Mucosa of stomach (tissue), 1 donor: ENCODE results near the gene UBL4A.

Source experiments
- H3K27me3 ChIP-seq: one replicate; pipeline ENCODE4 v1.7.0; 2013; ENCODE audit warnings: mild to moderate bottlenecking, low read length; ENCODE audit not compliant: control insufficient read depth, insufficient read depth
- H3K36me3 ChIP-seq: one replicate; pipeline ENCODE4 v1.7.0; 2013; ENCODE audit warnings: low read length; ENCODE audit not compliant: control insufficient read depth, insufficient read depth
- H3K4me1 ChIP-seq: one replicate; pipeline ENCODE4 v1.7.0; 2013; ENCODE audit warnings: mild to moderate bottlenecking, low read length; ENCODE audit not compliant: control insufficient read depth, insufficient read depth
- H3K4me3 ChIP-seq: one replicate; pipeline ENCODE4 v1.7.0; 2013; ENCODE audit warnings: low read length
- H3K9ac ChIP-seq: one replicate; pipeline ENCODE4 v1.7.0; 2013; ENCODE audit warnings: mild to moderate bottlenecking, low read length, moderate library complexity
- H3K9me3 ChIP-seq: one replicate; pipeline ENCODE4 v1.7.0; 2013; ENCODE audit warnings: mild to moderate bottlenecking, low read length, moderate library complexity; ENCODE audit not compliant: control insufficient read depth
- donor health status: Pancreatic carcinoma.

Gene UBL4A

DNA sequence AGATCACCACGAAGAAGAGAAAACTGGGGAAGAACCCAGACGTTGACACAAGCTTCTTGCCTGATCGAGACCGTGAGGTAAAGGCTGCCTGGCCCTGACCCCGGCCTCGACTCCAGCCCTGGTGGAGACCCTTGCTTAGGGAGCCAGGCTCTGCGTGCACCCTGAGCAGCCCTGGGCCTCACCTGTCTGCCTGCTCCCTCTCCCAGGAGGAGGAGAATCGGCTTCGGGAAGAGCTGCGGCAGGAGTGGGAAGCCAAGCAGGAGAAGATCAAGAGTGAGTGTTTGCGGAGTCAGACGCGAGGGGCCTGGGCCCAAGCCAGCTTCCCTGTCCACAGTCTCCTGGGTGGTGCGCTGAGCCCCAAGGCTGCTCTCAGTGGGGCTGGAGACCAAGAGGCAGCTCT is 37.9 kb downstream of the UBL4A start:
- H3K4me1 ChIP-seq = peaks cover 7% of the 10 kb centered on the region
- no peak overlapping the region for H3K9ac ChIP-seq
- H3K36me3 ChIP-seq = no peaks in the 10 kb centered on the region
- H3K4me3 ChIP-seq = no peak overlapping the region
- no peaks in the 10 kb centered on the region for H3K9me3 ChIP-seq
- H3K27me3 ChIP-seq = no peaks in the 10 kb centered on the region

DNA sequence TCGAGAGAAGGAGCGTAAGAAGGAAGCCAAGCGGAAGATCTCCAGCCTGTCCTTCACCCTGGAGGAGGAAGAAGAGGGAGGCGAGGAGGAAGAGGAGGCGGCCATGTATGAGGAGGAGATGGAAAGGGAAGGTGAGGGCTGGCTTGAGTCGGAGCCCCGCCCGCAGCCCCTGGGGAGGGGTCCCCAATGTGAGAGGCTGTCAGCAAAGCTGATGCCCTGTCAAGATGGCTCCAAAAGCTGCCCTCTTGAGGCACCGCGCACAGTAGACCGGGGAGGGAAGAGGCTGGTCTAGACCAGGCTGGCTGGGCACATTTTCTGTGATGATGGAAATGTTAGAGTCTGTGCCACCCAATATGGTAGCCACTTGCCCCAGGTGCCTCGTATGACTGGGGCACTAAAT is 40.0 kb downstream of the UBL4A start:
- Histone ChIP-seq H3K4me3 (no peak overlapping the region), H3K4me1 (peaks cover 7% of the 10 kb centered on the region), H3K27me3 (no peaks in the 10 kb centered on the region), H3K9me3 (no peaks in the 10 kb centered on the region), H3K9ac (no peak overlapping the region), H3K36me3 (no peaks in the 10 kb centered on the region)

DNA sequence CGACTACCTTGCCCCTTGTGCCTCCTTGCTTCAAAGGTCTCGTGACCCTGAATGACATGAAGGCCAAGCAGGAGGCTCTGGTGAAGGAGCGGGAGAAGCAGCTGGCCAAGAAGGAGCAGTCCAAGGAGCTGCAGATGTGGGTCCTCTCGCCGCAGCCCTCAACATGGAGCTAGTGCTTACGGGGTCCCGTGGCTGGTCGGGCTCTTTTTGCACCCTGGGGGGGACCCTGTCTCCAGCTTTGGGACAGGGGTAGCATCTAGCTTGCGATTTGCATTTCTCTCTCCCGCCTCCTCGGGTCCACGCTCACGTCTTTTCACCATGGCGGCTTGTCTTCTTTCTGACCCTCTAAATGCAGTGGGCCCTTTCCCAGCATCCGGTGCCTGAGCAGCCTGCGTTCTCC is 40.6 kb downstream of the UBL4A start:
- H3K4me1 ChIP-seq = peaks cover 7% of the 10 kb centered on the region
- H3K36me3 ChIP-seq = no peaks in the 10 kb centered on the region
- no peak overlapping the region for H3K4me3 ChIP-seq
- H3K27me3 ChIP-seq = no peaks in the 10 kb centered on the region
- H3K9ac ChIP-seq = no peak overlapping the region
- no peaks in the 10 kb centered on the region for H3K9me3 ChIP-seq

GRCh38 chrX:154444755-154445246 is 41.6 kb downstream of the UBL4A start:
- H3K9ac ChIP-seq = peak overlapping the region; percentile 75
- H3K36me3 ChIP-seq = no peaks in the 10 kb centered on the region

GRCh38 chrX:154443992-154444754 is 42.2 kb downstream of the UBL4A start, which contains the start of gene FAM50A:
Gene FAM50A, plus strand, starts transcription at chrX:154444141. Its CDS starts 95 bp downstream, at chrX:154444236.
- Histone ChIP-seq H3K36me3 (no peaks in the 10 kb centered on the region), H3K4me1 (peaks cover 7% of the 10 kb centered on the region), H3K9ac (peak within 1 kb of the TSS; percentile 75), H3K27me3 (no peaks in the 10 kb centered on the region), H3K9me3 (no peaks in the 10 kb centered on the region), H3K4me3 (peak within 1 kb of the TSS; percentile 25)

More at GRCh38 chrX:154444755-154445246, 41.6 kb downstream of the UBL4A start:
- H3K4me3 ChIP-seq = peak overlapping the region; percentile 25
- no peaks in the 10 kb centered on the region for H3K9me3 ChIP-seq
- H3K27me3 ChIP-seq = no peaks in the 10 kb centered on the region
- H3K4me1 ChIP-seq = peaks cover 7% of the 10 kb centered on the region

DNA sequence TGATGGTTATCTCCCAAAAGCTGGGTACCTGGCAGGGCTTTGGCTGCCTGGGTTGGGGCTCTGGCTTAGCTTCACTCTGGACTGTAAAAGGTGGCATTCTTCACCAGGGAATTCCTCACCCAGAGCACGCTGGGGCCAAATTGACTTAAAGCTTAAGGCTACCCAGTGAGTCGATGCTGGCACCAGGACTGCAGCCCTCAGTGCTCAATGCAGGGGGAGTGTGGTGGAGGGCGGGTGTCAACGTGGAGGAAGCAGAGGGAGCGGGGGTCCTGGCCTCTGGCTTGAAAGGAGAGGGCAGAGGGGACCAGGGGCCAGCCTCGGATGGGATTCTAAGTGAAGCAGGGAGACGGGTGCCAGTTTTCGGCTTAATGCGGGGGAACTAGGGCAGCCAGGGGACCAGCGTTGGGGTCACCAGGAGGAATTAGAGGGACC is 42.9 kb downstream of the UBL4A start:
- Histone ChIP-seq H3K36me3 (no peaks in the 10 kb centered on the region), H3K9me3 (no peaks in the 10 kb centered on the region), H3K4me3 (no peak overlapping the region), H3K27me3 (no peaks in the 10 kb centered on the region), H3K4me1 (peaks cover 8% of the 10 kb centered on the region), H3K9ac (peak overlapping the region; percentile 61)

DNA sequence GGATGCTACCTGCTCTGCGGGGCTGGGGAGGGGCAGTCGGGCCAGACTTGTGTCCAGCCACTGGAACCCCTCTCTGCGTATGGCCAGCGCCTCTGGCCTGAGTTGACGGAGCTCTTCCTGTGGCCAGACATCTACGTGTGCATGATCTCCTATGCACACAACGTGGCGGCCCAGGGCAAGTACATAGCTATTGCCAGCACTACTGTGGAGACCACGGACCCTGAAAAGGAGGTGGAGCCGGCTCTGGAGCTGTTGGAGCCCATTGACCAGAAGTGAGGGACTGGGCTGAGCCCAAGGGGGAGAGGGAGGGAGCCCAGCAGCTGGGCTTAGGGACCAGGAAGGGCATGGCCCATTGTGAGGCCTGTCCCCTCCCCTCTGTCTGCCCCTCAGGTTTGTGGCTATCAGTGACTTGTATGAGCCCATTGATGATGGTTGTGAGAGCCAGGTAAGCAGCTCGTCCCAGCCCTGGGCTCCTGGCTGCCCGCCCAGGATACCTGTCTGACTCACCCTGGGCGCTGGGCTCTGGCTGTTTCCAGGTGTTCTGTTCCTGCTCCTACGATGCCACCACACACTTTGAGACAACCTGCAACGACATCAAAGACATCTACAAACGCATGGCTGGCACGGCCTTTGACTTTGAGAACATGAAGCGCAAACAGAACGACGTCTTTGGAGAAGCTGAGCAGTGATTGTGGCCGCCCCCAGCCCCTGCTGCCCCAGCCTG is 44.3 kb downstream of the UBL4A start:
- Histone ChIP-seq H3K4me1 (peaks cover 17% of the 10 kb centered on the region), H3K4me3 (no peak overlapping the region), H3K9me3 (no peaks in the 10 kb centered on the region), H3K27me3 (no peaks in the 10 kb centered on the region), H3K36me3 (no peaks in the 10 kb centered on the region), H3K9ac (no peak overlapping the region)

- H3K9ac ChIP-seq = no peak overlapping the region
- H3K4me3 ChIP-seq = no peak overlapping the region
- H3K27me3 ChIP-seq = no peaks in the 10 kb centered on the region
- peaks cover 17% of the 10 kb centered on the region for H3K4me1 ChIP-seq
- no peaks in the 10 kb centered on the region for H3K36me3 ChIP-seq
- H3K9me3 ChIP-seq = no peaks in the 10 kb centered on the region
Measured at GRCh38 chrX:154441564-154441963, 44.9 kb downstream of the UBL4A start.

DNA sequence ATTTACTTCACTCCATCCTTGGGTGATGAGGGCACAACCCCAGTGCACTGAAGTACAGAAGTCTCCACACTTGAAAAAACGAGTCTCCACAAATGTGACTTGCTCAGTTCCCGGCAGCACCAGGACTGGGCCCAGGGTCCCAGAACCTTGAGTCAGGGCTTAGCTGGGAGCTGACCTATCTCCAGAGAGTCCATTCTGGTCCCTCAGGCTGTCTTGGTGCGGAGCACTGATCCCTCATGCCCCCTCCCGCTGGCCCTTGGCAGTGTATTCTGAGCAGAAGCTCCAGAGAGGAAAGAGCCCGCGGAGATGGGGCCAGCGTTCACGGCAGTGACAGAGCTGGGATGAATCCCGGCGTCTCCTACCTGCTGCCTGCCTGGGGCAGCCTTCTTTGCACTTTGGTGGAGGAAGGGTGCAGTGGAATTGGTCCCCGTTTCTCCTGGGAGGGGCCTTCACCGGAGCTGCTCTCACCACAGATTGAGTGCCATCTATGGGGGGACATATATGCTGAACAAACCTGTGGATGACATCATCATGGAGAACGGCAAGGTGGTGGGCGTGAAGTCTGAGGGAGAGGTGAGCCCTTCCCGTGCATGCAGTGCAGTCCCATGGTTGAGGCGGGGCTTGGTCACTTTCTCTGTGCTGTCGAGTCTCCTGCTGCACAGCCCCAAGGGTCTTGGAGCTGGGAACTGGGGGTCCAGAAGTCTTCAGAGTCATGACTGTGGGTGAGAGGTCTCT is 45.6 kb downstream of the UBL4A start:
- Histone ChIP-seq H3K4me1 (peaks cover 17% of the 10 kb centered on the region), H3K9ac (no peak overlapping the region), H3K36me3 (no peaks in the 10 kb centered on the region)

DNA sequence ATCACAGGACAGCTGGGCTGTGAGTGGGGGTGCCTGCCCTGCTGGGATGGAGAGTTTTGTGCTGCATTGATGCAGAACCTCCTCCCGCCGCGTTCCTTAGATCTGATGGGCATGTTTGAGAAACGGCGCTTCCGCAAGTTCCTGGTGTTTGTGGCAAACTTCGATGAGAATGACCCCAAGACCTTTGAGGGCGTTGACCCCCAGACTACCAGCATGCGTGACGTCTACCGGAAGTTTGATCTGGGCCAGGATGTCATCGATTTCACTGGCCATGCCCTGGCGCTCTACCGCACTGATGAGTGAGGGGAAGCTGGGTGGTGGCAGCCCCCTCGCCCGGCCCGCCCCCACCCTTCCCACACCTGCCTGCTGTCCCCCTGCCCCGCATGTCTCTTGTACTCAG is 46.6 kb downstream of the UBL4A start:
- Histone ChIP-seq H3K9me3 (no peaks in the 10 kb centered on the region), H3K4me1 (peaks cover 12% of the 10 kb centered on the region), H3K36me3 (no peaks in the 10 kb centered on the region), H3K27me3 (no peaks in the 10 kb centered on the region), H3K9ac (no peak overlapping the region), H3K4me3 (no peak overlapping the region)

More for the DNA sequence above, 45.6 kb downstream of the UBL4A start:
- Histone ChIP-seq H3K9me3 (no peaks in the 10 kb centered on the region), H3K27me3 (no peaks in the 10 kb centered on the region), H3K4me3 (no peak overlapping the region)

DNA sequence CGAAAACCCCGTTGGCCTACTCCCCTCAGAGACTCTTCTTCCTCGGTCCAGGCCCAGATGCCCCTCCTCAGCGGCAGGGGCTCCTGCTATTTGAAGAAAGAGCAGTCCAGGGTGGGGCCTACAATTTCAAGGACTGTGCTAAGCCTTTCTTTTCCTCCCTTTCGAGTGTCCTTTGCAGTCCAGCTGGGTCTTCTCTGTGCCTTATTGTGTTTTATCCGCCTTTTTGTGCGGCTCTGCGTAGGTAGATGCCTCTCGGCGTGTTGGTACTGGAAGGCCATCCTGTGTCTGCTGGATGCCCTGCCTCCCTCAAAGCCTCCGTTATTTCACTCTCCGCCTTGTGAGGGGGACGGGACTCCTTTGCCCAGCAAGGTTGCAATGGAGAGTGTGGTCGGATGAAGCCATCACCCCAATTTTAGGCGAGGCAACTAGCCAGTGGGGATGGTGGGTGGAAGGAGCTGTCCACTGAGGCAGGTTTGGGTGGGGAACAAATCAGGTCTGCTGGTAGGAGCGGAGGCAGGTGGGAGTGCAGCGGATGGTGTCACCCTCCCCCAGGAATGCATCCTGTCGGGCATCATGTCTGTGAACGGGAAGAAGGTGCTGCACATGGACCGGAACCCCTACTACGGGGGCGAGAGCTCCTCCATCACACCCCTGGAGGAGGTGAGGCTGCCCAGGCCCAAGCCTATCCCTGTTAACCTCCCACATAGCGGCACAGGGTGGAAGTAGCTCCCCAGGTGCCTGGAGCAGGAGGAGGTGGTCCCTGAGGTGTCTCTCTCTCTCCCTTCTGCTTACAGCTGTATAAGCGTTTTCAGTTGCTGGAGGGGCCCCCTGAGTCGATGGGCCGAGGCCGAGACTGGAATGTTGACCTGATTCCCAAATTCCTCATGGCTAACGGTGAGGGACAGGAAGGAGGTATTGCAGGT is 48.2 kb downstream of the UBL4A start:
- no peaks in the 10 kb centered on the region for H3K27me3 ChIP-seq

More for the DNA sequence above, 48.2 kb downstream of the UBL4A start:
- no peaks in the 10 kb centered on the region for H3K9me3 ChIP-seq
- H3K9ac ChIP-seq = peak overlapping the region; percentile 28
- peaks cover 10% of the 10 kb centered on the region for H3K4me1 ChIP-seq
- no peaks in the 10 kb centered on the region for H3K36me3 ChIP-seq
- peak overlapping the region; percentile 25 for H3K4me3 ChIP-seq
